Measurements from ENCODE around the gene CCDC32.
"Not testable (repeated sequence)": the region's sequence is repeated elsewhere in the genome, so short reads cannot be mapped to it uniquely, and the experiment has no call there.

CCDC32 gene, protein sequence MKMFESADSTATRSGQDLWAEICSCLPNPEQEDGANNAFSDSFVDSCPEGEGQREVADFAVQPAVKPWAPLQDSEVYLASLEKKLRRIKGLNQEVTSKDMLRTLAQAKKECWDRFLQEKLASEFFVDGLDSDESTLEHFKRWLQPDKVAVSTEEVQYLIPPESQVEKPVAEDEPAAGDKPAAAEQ

DNA sequence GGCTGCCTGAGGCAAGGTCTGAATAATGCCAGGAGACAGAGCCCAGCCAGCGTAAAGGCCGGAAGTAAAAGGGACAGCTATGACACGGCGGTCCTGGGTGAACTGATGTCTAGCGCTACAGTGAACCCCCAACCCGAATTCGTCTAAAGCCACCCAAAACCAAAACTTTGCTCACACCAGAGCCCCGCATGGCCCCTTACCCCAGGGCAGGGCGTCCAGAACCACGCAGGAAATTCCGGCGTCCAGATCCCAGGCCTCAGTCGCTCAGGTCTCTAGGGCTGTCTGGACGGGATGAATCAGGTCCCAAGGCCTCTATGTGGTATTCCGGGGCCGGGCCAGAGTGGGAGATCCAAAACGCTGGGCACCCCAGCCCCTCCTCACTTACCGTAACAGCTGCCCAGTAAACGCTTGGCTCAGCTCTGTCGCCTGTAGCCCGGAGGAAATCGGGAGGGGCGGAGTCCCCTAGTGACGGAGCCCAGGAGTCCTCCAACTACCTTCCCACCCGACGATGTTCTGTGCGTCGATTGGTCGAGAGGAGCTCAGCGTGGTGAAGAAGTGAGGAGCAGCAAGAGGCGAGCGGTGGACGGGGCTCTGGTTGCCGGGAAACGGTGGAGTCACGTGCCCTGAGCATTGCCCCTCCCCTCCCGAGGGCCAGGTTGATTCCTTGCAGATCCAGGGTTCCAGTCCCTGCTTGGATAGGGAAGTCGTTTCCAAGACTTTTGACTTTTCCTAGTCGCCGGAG lies at the start of gene CCDC32:
TSS of gene CCDC32 (minus strand) at position 452 of the 742 bp plus-strand sequence. CDS start 2,027 bp downstream, outside the sequence.
- peak; percentile 94 to 96 for DNase-seq

DNA sequence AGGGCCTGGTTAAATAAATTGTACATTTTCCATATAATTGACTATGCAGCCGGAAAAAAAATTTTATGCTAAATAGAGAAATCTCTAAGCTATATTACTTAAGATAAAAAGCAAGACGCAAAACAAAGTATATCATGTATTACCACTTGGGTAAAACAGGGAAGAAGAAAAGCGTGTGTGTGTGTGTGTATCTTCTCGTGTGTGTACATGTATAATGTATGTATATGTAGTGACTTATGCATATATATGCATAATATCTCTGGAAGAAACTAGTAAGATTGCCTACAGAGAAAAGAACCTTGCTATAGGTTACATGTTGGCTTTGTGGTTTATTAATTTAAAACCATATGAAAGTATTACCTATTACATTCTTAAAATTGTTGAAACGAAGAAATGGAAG lies 48.2 kb upstream of the CCDC32 start:
- DNase-seq = no peak

DNA sequence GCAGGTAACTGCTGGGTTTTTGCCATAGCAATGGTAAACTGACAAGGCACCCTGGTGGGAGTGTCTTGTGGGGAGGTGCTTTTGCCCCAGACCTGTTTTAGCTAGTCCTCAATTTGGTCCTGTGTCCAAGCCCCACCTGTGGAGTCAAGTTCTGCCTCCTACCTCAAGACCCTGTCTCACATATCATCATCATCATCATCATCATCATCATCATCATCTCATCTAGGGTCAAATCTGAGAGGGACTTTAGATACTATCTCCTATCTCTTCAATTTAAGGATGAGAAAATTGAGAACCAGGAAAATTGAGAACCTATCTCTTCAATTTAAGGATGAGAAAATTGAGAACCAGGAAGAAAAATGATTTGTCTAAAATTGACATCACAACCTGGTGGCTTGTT lies 39.1 kb upstream of the CCDC32 start:
- no peak for DNase-seq

DNA sequence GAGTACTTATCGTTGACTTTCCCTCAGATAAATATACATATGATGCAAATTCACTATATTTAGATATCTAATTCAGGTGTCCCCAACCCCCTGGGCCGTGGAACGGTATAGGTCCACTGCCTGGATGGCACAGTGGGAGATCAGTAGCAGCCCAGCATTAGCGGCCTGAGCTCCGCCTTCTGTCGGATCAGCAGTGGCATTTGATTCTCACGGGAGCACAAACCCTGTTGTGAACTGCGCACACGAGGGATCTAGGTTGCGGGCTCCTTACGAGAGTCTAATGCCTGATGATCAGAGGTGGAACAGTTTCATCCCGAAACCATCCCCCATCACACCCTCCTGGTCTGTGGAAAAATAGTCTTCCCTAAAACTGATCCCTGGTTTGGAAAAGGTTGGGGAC lies 36.1 kb upstream of the CCDC32 start:
- DNase-seq = no peak

DNA sequence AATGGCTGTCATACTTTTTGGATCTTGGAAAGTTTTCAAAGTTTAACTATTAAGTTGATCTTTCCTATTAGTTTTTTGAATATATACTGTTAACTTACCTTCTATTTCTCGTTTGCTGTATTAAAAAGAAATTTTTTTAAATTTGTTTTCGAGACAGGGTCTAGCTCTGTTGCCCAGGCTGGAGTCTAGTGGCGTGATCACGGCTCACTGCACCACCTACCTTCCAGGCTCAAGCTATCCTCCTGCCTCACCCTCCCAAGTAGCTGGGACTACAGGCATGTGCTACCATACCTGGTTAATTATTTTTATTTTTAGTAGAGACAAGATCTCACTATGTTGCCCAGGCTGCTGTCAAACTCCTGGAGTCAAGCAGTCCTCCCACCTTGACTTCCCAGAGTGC lies 33.8 kb upstream of the CCDC32 start:
- no peak for DNase-seq

DNA sequence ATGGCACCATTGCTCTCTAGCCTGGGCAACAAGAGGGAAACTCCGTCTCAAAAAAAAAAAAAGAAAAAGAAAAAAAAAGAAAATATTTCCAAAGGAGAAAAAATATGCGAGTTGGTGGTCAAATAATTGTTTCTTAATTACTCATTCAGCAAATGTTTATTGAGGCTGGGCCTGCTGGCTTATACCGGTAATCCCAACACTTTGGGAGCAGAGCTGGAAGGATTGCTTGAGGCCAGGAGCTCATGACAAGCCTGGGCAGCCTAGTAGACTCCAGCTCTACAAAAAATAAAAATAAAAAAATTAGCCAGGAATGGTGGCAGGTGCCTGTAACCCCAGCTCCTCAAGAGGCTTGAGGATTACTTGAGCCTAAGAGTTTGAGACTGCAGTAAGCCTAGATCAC lies 33.3 kb upstream of the CCDC32 start:
- no peak for DNase-seq

DNA sequence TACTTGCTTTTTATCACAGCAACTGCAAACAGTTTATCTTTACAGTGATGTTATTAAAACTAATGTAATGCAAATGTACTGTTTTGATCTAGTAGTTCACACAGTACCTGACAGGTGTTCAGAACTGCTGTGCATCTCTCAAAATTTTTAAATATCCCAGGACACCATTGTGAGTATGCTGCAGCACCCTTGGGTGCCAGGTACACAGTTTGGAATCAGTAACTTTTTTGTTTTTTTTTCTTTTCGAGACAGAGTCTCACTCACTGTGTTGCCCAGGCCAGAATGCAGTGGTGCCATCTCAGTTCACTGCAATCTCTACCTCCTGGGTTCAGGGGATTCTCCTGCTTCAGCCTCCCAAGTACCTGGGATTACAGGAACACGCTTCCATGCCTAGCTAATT lies 32.2 kb upstream of the CCDC32 start:
- DNase-seq = no peak

DNA sequence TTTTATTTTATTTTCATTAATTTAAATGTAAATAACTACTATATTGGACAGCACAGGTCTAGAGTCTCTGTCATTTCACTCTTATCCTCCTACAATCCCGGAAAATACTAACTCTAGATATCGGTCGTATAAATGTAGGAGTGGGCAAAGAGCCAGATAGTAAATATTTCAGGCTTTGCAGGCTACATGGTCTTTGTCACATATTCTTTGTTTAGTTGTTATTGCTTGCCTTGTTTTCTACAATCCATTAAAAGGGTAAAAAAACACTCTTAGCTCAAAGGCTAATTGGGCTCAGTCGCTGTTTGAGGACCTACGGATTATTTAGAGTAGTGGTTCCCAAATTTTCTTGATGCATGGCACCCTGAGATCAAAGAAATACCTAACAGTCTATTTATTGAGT lies 30.9 kb upstream of the CCDC32 start:
- no peak for DNase-seq

DNA sequence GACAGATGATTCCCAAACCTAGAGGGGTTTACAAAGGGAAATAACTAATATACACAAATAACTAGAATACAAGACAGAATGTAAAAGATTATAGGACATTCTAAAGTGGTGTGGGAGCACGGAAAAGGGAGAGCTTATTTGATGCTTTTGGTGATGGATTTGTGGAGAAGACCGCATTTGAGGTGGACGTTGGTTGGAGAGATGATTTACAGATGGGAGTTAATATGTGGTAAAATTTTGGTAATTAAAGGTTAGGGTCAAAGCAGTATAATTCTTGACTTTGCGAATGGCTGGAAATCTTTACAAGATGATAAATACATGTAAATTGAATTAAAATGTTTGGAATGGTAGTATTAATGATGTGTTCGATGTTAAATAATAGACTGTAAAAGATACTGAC lies 30.4 kb upstream of the CCDC32 start:
- DNase-seq = no peak

DNA sequence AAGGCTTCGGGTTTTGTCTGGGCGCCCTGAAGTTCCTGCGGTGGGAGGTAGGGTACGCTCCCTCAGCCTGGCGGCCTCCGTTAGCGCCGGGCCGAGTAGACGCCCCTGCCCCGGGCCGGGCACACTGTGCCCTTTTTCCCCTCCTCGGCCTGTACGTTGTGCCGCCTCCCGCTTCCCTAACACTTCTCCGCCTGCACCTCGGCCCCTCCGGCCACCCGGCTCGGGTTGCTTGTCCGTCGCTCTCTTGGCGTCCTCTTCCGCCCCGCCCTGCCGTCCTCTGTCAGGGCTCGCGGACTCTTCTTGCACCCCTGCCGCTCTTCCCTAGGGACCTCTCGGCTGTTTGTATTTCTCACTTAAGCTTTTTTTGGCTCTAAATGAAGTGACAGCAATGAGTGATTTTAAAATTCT lies 29.6 kb upstream of the CCDC32 start:
- DNase-seq = no peak

DNA sequence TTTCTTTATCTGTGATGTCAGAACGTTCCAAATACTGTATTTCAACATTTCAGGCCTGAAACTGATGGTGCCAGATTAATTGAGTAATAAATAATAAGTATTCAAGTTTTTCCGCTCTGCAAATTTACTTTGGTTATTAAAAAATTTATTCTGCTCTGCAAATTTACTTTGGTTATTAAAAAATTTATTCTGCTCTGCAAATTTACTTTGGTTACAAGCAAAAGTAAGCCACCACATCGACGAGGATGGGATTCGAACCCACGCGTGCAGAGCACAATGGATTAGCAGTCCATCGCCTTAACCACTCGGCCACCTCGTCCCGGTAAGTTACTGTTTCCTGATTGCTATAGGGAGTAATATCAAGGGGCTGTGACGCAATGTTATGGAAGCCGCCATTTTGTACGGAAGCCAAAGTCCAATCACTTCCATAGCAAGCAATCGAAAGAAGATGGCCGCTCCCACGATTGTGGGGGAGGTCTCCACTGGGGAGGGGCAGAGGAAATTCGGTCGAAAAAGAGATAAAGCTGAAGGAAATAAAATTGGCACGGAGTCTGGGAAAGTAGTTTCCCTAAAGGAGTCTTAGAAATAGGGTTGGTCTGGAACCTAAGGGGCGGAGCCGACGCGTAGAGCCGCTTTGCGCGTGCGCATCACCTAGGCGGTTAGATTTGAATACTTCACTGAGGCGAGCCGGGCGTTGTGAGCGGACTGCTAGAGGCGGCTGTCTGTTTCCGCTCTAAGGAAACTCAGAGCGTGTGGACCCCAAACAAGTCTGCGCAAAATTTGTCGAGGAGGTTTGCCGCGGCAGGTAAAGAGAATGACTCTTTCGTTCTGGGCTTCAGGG lies 29.0 kb upstream of the CCDC32 start, which contains the start of gene KNL1:
TSS of gene KNL1 (plus strand) at position 662 of the 841 bp plus-strand sequence. CDS start 8,683 bp downstream, outside the sequence.
- peak; percentile 88 to 90 for DNase-seq

DNA sequence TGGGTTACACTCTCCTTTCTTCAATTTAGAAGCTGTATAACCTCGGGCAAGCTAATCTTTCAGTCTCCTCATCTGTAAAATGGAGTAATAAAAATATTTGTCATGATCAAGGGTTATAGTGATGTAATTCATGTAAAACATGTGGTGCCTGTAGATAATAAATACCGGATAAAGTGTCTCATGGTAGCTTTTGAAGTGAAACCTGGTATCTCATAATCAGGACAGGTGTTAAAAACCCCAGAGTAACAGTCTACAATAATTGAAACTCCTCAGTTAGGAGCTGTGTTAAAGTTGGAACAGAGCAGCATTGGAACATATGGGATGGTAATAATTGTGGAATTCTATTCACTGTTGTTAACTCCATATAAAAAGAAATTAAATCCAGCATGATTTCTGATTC lies 28.3 kb upstream of the CCDC32 start:
- DNase-seq = no peak

DNA sequence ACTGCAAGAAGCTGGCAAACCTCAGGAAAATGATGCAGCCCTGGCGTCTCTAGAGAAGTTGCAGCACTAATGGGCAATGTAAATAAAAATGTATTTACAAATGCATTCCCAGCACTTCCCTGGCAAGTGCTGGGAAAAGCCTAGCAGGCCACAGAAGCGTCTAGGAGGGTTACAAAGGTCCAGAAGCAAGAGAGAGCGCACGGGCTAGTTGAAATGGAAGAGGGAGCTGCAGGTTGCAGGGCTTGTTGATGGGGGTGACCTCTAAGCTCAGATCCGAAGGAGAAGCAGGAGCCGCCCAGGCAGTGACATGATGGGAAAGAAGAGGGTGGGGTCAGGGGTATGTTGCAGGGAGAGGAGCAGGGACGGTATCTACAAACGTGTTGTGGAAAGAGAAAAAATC lies 26.5 kb upstream of the CCDC32 start:
- DNase-seq = no peak

DNA sequence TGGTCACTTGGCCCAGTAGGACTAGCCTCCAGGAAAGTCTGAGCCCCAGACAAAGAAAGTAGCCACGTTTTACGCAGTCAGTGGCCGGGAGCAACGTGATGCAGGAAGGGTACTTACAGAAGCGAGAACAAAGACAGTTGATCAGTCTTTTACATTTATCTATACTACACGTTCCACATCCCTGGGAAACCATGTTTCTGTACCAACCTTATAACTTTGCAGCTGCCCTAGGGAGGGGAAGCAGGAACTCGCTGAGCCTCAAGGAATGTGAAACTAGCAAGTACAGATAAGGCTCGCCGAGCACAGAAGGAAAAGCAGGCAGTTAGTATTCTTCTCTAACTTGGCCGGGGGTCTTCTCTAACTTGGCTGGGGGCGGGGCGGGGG lies 25.8 kb upstream of the CCDC32 start:
- peak in 1 of 2 experiments; percentile 21 for DNase-seq

DNA sequence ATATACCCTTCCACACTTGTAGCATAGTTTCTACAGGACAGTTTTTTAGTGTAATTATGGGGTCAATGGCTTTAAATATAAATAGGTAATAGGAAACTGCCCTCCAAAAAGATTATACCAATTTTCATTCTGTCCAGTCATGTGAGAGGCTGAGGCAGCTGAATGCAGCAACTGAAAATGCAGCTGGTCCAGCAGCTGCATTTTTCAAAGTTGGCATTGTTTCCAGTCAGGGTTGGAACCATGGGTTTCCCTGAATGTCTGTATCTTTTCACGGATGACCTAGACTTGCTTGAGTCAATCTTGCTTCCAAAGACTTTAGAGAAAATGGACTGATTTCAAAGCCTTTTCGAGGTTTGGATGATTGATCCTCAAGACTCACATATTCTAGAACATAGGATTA lies 19.3 kb upstream of the CCDC32 start:
- no peak for DNase-seq

DNA sequence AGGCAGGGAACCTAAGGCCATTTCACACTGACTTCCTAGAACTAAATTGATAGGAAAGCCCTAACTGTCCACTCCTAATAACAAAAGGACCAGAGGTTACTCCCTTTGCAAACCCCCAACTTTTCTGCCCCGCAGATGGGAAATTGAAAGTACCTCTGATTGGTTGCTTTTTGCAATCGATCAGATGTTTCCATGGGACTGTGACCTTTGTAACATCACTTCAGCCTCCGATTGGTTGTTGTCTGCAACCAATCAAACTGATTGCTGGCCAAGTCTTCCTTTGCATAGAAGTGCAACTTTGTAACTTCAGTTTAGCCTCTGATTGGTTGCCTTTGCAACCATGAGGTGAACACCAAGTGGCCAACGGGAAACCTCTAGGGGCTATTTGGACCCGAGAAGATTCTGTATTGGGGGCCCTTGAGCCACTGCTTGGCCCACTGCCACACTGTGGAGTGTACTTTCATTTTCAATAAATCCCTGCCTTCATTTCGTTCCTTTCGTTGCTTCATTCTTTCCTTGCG lies 17.9 kb upstream of the CCDC32 start:
- DNase-seq = no peak

DNA sequence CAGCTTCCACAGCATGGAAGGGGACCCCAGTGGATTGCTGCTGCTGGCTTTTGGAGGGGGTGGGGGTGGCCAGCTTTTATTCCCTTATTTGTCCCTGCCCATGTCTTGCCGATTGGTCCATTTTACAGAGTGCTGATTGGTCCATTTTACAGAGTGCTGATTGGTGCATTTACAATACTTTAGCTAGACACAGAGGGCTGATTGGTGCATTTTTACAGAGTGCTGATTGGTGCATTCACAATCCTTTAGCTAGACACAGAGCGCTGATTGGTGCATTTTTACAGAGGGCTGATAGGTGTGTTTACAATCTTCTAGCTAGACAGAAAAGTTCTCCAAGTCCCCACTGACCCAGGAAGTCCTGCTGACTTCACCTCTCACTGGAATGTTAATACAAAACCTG lies 17.0 kb upstream of the CCDC32 start:
- not testable (repeated sequence) for DNase-seq

DNA sequence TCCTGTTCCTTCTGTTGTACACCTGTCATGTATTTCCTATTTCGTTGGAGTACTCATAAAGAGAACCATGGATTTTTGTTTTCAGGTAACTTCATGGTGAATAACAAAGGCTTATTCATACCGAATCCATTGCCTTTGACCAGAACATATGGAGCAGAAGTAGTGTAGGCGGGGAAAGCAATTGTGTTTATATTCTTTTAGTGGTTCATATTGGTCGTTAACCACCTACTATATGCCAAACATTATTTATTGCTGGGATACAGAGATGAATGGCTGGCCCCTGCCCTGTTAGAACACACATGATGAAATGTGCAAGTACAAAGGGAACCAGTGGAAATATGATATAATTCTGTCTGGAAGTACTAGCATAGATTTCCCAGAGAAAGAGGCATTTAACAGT lies 14.1 kb upstream of the CCDC32 start:
- no peak for DNase-seq

DNA sequence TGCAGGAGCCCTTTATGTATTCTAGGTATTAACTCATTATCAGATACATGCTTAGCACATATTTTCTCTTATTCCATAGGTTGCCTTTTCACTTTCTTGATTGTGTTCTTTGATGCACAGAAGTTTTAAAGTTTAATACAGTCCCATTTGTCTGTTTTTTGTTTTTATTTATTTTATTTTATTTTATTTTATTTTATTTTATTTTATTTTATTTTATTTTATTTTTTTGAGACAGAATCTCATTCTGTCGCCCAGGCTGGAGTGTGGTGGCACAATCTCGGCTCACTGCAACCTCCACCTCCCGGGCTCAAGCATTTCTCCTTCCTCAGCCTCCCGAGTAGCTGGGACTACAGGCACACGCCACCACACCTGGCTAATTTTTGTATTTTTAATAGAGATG lies 12.1 kb upstream of the CCDC32 start:
- not testable (repeated sequence) for DNase-seq

DNA sequence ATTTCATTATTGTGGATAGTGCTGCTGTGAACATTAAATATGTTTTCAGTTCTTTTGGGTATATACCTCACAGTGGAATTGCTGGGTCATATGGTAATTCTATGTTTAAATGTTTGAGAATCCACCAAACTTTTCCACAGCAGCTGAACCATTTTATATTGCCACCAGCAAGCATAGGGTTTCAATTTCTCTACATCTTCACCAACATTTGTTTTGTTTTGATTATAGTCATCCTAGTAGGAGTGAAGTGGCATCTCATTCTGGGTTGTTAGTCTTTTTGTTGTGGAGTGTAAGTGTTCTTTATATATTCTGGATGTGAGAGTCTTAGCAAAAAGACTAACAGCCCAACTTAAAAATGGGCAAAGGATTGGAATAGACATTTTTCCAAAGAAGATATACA lies 10.3 kb upstream of the CCDC32 start:
- no peak for DNase-seq

DNA sequence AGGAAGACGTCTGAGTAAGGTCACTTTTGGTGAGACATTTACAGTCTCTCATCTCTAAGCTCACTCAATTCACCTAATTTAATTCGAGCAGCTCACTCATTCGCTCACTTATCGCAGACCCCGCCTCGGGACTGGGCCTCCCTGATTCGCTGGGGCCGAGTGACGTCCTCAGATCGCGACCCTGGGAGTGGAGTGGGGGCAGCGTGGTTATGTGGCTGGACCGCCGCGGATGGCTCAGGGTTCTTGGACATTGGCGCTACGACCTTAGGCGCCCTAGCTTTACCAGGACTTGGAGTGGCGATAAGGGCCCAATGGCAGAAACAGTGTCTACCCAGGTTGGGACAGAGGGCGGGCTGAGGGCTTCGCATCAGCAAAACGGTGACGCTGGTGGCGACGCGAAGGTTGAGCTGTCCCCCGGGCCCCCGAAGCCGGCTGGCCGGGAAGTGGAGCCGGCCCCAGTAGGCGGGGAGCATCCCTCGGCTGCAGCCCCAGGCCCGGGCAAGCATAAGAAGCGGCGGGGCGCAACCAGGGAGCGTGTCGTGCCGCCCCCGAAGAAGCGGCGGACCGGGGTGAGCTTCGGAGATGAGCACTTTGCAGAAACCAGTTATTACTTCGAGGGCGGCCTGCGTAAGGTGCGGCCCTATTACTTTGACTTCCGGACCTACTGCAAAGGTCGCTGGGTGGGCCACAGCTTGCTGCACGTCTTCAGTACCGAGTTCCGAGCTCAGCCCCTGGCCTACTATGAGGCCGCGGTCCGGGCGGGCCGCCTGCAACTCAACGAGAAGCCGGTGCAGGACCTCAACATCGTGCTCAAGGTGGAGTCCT lies 4.5 kb upstream of the CCDC32 start, which contains the start of gene RPUSD2:
TSS of gene RPUSD2 (plus strand) at position 171 of the 825 bp plus-strand sequence. CDS start at position 210, 39 bp downstream.
- DNase-seq = peak; percentile 94 to 95

DNA sequence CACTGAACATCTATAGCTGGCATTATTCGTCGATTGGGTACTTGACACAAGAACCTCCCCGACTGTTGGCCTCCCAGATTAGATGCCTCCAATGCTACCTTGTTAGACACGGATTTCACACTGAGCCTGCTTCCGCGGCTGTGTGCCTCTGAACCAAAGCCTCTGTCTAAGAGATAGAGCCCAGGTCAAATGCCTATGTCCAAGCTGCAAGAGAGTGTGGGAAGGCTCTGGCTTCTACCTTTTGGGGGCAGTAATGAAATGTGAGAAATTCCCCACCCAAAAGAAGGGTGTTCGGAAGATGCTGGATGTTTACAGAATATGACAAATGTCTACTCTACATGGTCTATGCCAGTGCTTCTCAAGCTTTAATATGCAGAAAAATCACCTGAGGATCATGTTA lies 2.3 kb upstream of the CCDC32 start:
- no peak for DNase-seq

Measured in activated CD4-positive, alpha-beta T cell treated with anti-CD3 and anti-CD28 coated beads, Interleukin-2, amount 50 U/mL, for 48 hours (primary cell).